NCI-H2227 treated with DMSO at 0.1 percent for 48 hours (cell line): ENCODE measurements around the gene AFAP1.

ENCODE experiments used
- DNase-seq: peaks from one replicate; lab custom pipeline; 2025; lab: John Stamatoyannopoulos, UW

AFAP1 gene

GRCh38 chr4:7736436-7737267 lies 203.0 kb downstream of the AFAP1 start:
- no peak for DNase-seq

- no peak for DNase-seq
Observed at GRCh38 chr4:7735961-7736360, 203.7 kb downstream of the AFAP1 start.

- no peak for DNase-seq
Observed at GRCh38 chr4:7735395-7735794, 204.3 kb downstream of the AFAP1 start.

GRCh38 chr4:7734651-7735260 lies 204.9 kb downstream of the AFAP1 start:
- no peak for DNase-seq

- DNase-seq, result no peak
Observed at GRCh38 chr4:7733801-7734650, 205.6 kb downstream of the AFAP1 start.

- no peak for DNase-seq
Observed at GRCh38 chr4:7733201-7733600, 206.5 kb downstream of the AFAP1 start.

GRCh38 chr4:7732263-7732662 lies 207.4 kb downstream of the AFAP1 start:
- no peak for DNase-seq

GRCh38 chr4:7731437-7731836 lies 208.2 kb downstream of the AFAP1 start:
- DNase-seq, result no peak

GRCh38 chr4:7727749-7728148 lies 211.9 kb downstream of the AFAP1 start:
- DNase-seq, result no peak

GRCh38 chr4:7726665-7727413 lies 212.8 kb downstream of the AFAP1 start:
- DNase-seq, result no peak

- no peak for DNase-seq
Observed at GRCh38 chr4:7725951-7726350, 213.7 kb downstream of the AFAP1 start.

GRCh38 chr4:7723625-7724024 lies 216.0 kb downstream of the AFAP1 start:
- no peak for DNase-seq

GRCh38 chr4:7722766-7723387 lies 216.8 kb downstream of the AFAP1 start:
- DNase-seq, result no peak

GRCh38 chr4:7721984-7722551 lies 217.6 kb downstream of the AFAP1 start:
- DNase-seq, result no peak

GRCh38 chr4:7719354-7720174 lies 220.1 kb downstream of the AFAP1 start:
- DNase-seq, result peak; percentile 34

- no peak for DNase-seq
Observed at GRCh38 chr4:7717946-7718490, 221.6 kb downstream of the AFAP1 start.

GRCh38 chr4:7717161-7717560 lies 222.5 kb downstream of the AFAP1 start:
- no peak for DNase-seq

- no peak for DNase-seq
Observed at GRCh38 chr4:7716010-7716721, 223.5 kb downstream of the AFAP1 start.

- DNase-seq, result no peak
Observed at GRCh38 chr4:7715271-7716009, 224.2 kb downstream of the AFAP1 start.
